ENCODE data around the gene XPO1.
"Not testable (repeated sequence)": the region's sequence is repeated elsewhere in the genome, so short reads cannot be mapped to it uniquely, and the experiment has no call there.

Gene XPO1

GRCh38 chr2:61465045-61465444 is 73.1 kb downstream of the XPO1 start:
- no peak for DNase-seq

GRCh38 chr2:61463769-61464475 is 74.2 kb downstream of the XPO1 start:
- no peak for DNase-seq

DNA sequence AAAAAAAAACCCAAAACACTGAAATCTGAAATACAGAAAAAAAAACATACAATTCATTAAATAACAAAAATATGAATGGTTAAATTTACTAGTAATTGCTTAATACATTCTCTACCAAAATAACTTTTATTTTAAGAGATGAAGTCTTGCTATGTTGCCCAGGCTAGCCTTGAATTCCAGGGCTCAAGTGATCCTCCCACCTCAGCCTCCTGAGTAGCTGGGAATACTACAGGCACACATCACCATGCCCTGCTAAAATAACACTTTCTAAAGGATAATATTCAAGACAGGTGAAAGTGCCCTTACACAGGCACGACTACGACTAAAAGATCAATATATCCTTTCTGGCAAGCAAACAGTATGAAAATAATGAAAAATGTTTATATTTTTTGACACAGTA is 76.8 kb downstream of the XPO1 start:
- no peak for DNase-seq

DNA sequence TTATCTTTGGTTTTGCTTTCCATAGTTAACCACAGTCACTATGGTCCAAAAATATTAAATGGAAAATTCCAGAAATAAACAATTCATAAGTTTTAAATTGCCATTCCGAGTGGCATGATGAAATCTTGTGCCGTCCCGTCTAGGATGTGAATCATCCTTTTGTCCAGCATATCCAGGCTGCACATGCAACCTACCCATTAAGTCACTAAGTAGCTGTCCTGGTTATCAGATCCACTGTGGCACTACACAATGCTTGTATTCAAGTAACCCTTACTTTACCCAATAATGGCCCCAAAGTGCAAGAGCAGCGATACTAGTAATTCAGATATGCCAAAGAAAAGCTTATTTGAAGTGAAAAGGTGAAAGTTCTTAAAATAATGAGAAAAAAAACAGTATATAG is 78.0 kb downstream of the XPO1 start:
- DNase-seq = no peak

DNA sequence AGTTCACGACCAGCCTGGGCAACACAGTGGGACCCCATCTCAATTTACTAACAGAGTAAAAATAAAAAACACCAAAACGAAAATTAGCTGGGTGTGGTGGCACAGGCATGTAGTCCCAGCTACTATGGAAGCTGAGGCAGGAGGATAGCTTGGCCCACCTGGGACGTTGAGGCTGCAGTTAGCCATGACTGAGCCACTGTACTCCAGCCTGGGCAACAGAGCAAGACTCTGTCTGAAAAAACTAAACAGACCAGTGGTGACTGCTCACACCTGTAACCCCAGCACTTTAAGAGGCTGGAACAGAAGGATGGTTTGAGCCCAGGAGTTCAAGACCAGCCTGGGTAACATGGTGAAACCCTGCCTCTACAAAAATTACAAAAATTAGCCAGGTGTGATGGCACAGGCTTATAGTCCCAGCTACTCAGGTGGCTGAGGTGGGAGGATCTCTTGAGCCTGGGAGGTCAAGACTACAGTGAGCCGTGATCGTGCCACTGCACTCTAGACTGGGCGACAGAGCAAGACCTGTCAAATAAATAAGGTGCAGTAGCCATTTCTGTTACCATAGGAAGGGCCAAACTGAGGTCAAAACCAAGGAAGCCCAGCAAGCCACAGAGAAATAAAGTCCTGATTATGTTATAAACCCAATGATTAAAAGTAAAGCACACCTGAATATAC is 81.3 kb downstream of the XPO1 start:
- no peak for DNase-seq

DNA sequence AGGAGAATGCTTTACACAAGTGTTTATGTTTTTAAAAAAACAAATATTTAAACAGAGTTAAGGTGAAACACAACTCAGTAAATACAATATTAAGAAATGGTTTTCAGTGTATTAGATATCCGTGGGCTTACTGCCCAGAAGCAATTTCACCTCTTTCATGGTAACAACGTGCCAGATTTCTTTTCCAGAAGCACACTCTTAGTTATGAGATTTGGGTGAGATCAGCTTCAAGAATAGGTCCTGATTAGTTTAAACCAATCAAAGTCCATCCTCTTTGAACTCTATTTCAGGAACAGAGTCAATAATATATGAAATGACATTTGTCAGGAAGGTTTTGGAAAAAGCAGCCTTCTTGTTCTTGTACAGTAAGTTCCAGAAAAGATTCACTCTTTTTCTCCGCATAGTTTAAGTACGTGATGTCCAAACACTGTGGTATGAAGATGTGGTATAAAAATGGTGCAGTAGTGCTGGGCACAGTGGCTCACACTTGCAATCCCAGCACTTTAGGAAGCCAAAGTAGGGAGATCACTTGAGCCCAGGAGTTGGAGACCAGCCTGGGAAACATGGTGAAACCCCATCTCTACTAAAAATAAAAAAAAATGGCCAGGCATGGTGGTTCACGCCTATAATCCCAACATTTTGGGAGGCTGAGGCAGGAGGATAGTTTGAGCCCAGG is 81.9 kb downstream of the XPO1 start:
- DNase-seq = no peak

- not testable (repeated sequence) for DNase-seq
Measured at GRCh38 chr2:61454972-61455371, 83.2 kb downstream of the XPO1 start.

DNA sequence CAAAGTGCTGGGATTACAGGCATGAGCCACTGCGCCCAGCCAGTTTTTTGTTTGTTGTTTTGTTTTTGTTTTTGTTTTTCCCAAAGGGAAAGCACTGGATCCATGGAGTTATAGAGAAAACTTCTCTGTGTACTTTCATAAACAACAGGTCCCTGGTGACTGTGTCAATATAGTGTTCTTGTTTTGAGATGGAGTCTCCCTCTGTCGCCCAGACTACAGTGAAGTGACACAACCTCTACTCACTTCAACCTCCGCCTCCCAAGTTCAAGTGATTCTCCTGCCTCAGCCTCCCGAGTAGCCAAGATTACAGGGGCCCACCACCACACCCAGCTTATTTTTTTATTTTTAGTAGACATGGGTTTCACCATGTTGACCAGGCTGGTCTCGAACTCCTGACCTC is 83.8 kb downstream of the XPO1 start:
- DNase-seq = no peak

- no peak for DNase-seq
Measured at GRCh38 chr2:61452392-61452791, 85.8 kb downstream of the XPO1 start.

GRCh38 chr2:61451178-61451577 is 87.0 kb downstream of the XPO1 start:
- DNase-seq = no peak

- no peak for DNase-seq
Measured at GRCh38 chr2:61450144-61450543, 88.0 kb downstream of the XPO1 start.

GRCh38 chr2:61448229-61448628 is 89.9 kb downstream of the XPO1 start:
- no peak for DNase-seq

GRCh38 chr2:61446971-61447370 is 91.2 kb downstream of the XPO1 start:
- DNase-seq = not testable (repeated sequence)

DNA sequence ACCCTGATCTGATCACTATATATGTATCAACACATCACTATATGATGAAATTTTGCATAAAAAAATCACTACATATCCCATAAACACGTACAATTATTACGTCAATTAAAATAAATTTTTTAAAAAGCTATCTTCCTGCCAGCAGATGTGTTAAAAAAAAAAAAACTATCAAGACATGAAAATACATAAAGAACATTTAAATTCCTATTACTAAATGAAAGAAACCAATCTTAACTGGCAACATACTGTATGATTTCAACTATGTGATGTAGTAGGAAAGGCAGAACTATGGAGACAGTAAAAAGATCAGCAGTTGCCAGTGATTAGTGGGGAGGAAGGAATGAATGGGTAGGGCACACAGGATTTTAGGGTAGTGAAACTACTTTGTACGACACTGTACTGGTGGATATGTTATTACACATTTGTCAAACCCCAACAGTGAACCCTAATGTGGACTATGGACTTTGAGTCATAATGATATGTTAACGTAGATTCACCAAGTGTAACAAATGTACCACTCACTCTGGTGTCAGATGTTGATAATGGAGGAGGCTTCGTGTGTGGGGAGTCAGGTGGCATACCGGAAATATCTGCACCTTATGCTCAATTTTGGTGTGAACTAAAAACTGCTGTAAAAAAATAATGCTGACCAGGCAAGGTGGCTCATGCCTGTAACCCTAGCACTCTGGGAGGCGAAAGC is 94.7 kb downstream of the XPO1 start:
- DNase-seq = no peak

- no peak for DNase-seq
Measured at GRCh38 chr2:61439241-61440002, 98.7 kb downstream of the XPO1 start.

DNA sequence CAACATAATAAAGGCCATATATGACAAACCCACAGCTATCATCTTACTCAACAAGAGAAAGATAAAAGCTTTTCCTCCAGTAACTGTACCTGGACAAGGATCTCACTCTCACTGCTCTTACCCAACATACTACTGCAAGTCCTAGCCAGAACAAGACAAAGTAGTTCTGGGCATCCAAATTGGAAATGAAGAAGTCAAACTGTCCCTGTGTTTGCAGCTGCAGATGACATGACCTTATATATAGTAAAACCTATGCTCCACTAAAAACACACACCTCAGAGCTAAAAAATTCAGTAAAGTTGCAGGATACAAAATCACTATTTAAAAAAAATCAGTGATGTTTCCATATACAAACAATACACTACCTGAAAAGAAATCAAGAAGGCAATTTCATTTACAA is 99.5 kb downstream of the XPO1 start:
- DNase-seq = no peak

- no peak for DNase-seq
Measured at GRCh38 chr2:61437170-61437569, 101.0 kb downstream of the XPO1 start.

GRCh38 chr2:61436092-61436491 is 102.1 kb downstream of the XPO1 start:
- DNase-seq = no peak

GRCh38 chr2:61435291-61435690 is 102.9 kb downstream of the XPO1 start:
- no peak for DNase-seq

DNA sequence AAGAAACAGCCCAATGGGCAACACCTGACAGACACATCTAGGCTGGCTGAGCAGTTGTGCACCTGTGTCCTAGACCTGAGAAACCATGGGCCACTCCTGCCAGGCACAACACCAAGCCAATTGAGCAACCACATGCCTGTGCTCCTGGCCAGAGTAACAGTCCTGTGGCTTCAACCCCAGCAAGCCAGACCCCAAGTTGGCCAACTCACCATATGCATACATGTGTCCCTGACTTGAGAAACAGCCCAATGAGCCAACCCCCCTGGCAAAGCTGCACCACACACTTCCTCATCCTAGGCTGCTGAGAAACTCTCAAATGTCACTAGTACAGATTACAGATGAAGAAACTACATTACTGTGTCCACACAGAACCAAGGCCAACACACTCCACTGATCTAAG is 103.8 kb downstream of the XPO1 start:
- no peak for DNase-seq

GRCh38 chr2:61433606-61434005 is 104.5 kb downstream of the XPO1 start:
- DNase-seq = no peak

- DNase-seq = no peak
Measured at GRCh38 chr2:61432990-61433389, 105.2 kb downstream of the XPO1 start.

DNA sequence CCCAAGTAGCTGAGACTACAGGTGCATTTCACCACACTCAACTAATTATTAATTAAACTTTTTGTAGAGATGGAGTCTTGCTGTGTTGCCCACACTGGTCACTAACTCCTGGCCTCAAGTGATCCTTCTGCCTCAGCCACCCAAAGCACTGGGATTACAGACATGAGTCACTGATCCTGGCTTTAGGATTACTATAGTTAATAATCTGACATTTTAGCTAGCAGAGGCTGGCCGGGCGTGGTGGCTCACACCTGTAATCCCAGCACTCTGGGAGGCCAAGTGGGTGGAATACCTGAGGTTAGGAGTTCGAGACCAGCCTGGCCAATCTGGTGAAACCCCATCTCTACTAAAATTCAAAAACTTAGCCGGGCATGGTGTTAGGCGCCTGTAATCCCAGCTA is 106.8 kb downstream of the XPO1 start:
- DNase-seq = no peak
